T-helper 9 cell (primary cell): ENCODE results near the gene TRPC4AP.
"Not testable (repeated sequence)": the region's sequence is repeated elsewhere in the genome, so short reads cannot be mapped to it uniquely, and the experiment has no call there.

Source experiments
- DNase-seq: peaks from one replicate; pipeline ENCODE4 v3.0.0-alpha.2; 2020
- total RNA-seq, 2 donors: gene quantifications; one replicate each; lab custom pipeline; 2026; lab: John Stamatoyannopoulos, UW

Gene TRPC4AP
- 128 to 163 reads per million in 2 donors for total RNA-seq

- DNase-seq = peak; percentile 83
These were observed at the start of gene TRPC4AP for GRCh38 chr20:35092524-35093266. Gene TRPC4AP, minus strand, starts transcription at chr20:35092807. Its CDS starts 26 bp downstream, at chr20:35092781.

GRCh38 chr20:35135867-35136586 is 43.4 kb upstream of the TRPC4AP start:
- no peak for DNase-seq

- no peak for DNase-seq
These were observed 42.3 kb upstream of the TRPC4AP start for GRCh38 chr20:35134880-35135279.

- no peak for DNase-seq
These were observed 41.9 kb upstream of the TRPC4AP start for GRCh38 chr20:35134472-35134871.

GRCh38 chr20:35133735-35134134 is 41.1 kb upstream of the TRPC4AP start:
- DNase-seq = no peak

- DNase-seq = no peak
These were observed 40.4 kb upstream of the TRPC4AP start for GRCh38 chr20:35133031-35133430.

- no peak for DNase-seq
These were observed 39.3 kb upstream of the TRPC4AP start for GRCh38 chr20:35131934-35132333.

GRCh38 chr20:35129647-35130069 is 37.1 kb upstream of the TRPC4AP start:
- DNase-seq = no peak

GRCh38 chr20:35125753-35126152 is 33.1 kb upstream of the TRPC4AP start:
- no peak for DNase-seq

- no peak for DNase-seq
These were observed 30.3 kb upstream of the TRPC4AP start for GRCh38 chr20:35122756-35123405.

GRCh38 chr20:35121186-35121585 is 28.6 kb upstream of the TRPC4AP start:
- no peak for DNase-seq

GRCh38 chr20:35120012-35120701 is 27.6 kb upstream of the TRPC4AP start:
- no peak for DNase-seq

GRCh38 chr20:35117629-35118028 is 25.0 kb upstream of the TRPC4AP start:
- DNase-seq = no peak

GRCh38 chr20:35117196-35117595 is 24.6 kb upstream of the TRPC4AP start:
- DNase-seq = no peak

- DNase-seq = no peak
These were observed 23.7 kb upstream of the TRPC4AP start for GRCh38 chr20:35116258-35116657.

- no peak for DNase-seq
These were observed 23.0 kb upstream of the TRPC4AP start for GRCh38 chr20:35115606-35116005.

GRCh38 chr20:35112276-35112675 is 19.7 kb upstream of the TRPC4AP start:
- DNase-seq = not testable (repeated sequence)

GRCh38 chr20:35111141-35111888 is 18.7 kb upstream of the TRPC4AP start:
- no peak for DNase-seq

- no peak for DNase-seq
These were observed 16.3 kb upstream of the TRPC4AP start for GRCh38 chr20:35108921-35109320.

GRCh38 chr20:35106827-35107380 is 14.3 kb upstream of the TRPC4AP start:
- no peak for DNase-seq

- DNase-seq = no peak
These were observed 12.2 kb upstream of the TRPC4AP start for GRCh38 chr20:35104685-35105295.
